Heart left ventricle (tissue), 16 donors: Measurements from ENCODE around the gene B3GAT1. TPM values are rescaled to one million over a fixed set of nuclear protein-coding genes. Genes with fewer than 3 reads are reported as not detected.
A peak's percentile ranks its signal among the peaks of the same experiment; 100 is the strongest.

ENCODE experiments used
- ATAC-seq, 4 donors: fragments of 200-7000 bp; cut with Tn5 transposase; one replicate each; pipeline ENCODE4 v1.9.1; 2020 to 2022; ENCODE audit warnings: moderate library complexity in 4 of 4, mild to moderate bottlenecking in 3 of 4, moderate number of reproducible peaks in 1 of 4
- DNase-seq, 5 donors: peaks; one replicate each; pipeline ENCODE4 v3.0.0-alpha.2; 2020
- H3K27ac ChIP-seq, 12 donors: fragments of 200-600 bp; sonication (generic) in 4 of 12; one replicate each; pipeline versions ENCODE4 v1.5.0 to v1.8.0; 2016 to 2022; ENCODE audit warnings: mild to moderate bottlenecking in 2 of 12
- H3K27me3 ChIP-seq, 9 donors: fragments of 200-600 bp; sonication (generic) in 2 of 9; one replicate each; pipeline versions ENCODE4 v1.5.1 to v1.8.0; 2016 to 2022; ENCODE audit warnings: mild to moderate bottlenecking in 3 of 9
- H3K36me3 ChIP-seq, 9 donors: fragments of 200-600 bp; sonication (generic) in 2 of 9; one replicate each; pipeline versions ENCODE4 v1.5.0 to v1.8.0; 2018 to 2022; ENCODE audit warnings: mild to moderate bottlenecking in 2 of 9
- H3K4me1 ChIP-seq, 12 donors: fragments of 200-600 bp; sonication (generic) in 4 of 12; one replicate each; pipeline versions ENCODE4 v1.5.0 to v1.8.0; 2016 to 2022; ENCODE audit warnings: mild to moderate bottlenecking in 3 of 12
- H3K4me3 ChIP-seq, 12 donors: fragments of 200-600 bp; sonication (generic) in 4 of 12; one replicate each; pipeline versions ENCODE4 v1.5.0 to v1.8.0; 2017 to 2022; ENCODE audit warnings: mild to moderate bottlenecking in 9 of 12, moderate library complexity in 4 of 12
- H3K9me3 ChIP-seq, 12 donors: fragments of 200-600 bp; sonication (generic) in 4 of 12; one replicate each; pipeline versions ENCODE4 v1.5.0 to v1.8.0; 2016 to 2022; ENCODE audit warnings: mild to moderate bottlenecking in 1 of 12
- CTCF ChIP-seq, 12 donors: fragments of 200-600 bp; sonication (generic) in 4 of 12; IDR thresholded peaks; one replicate each; pipeline versions ENCODE4 v1.5.0 to v1.8.0; 2018 to 2022; ENCODE audit warnings: antibody characterized with exemption in 12 of 12, mild to moderate bottlenecking in 5 of 12
- POLR2A ChIP-seq, 2 donors: fragments of 450-650 bp; IDR thresholded peaks; one replicate each; pipeline ENCODE4 v1.6.1; 2017; ENCODE audit warnings: antibody characterized with exemption in 2 of 2, mild to moderate bottlenecking in 2 of 2, moderate library complexity in 2 of 2
- WGBS, 4 donors: extraction: QIAGEN DNeasy Blood & Tissue Kit in 2 of 4; methylation state at CpG; one replicate each; pipeline versions ENCODE4 v1.1.5 to v1.1.7; 2013 to 2018; 5-methylcytosine and 5-hydroxymethylcytosine counted together
- intact Hi-C, 10 donors: fragments of 100-400 bp; cut with DNase I; formaldehyde crosslinking; loops; one replicate each; pipeline versions ENCODE4 v1.11.1 to v1.14.2; 2022
- polyA plus RNA-seq, 2 donors: library from polyadenylated mRNA; stranded (reverse); fragments of 200-250 nt; gene quantifications; one replicate each; pipeline ENCODE4 v1.2.3, GENCODE V29; 2013
- total RNA-seq, 9 donors: library from RNA; depleted of rRNA in 2 of 9; stranded (reverse); fragments of >200 nt in 2 of 9; fragmentation: NEBNext Ultra II Directional in 3 of 9; extraction: Animal tissue kit (Norgen Biotek cat#: 25700) in 3 of 9; gene quantifications; one replicate each; pipeline versions ENCODE4 v1.1.0 to v1.2.4, GENCODE V29; 2016 to 2023
- donor health status: ischemic (EF 13 %, LVEDD 7.1; RV severe dilation, severe dysfunction).
- donor health status: healthy with polysubstance abuse.
- donor health status: DM: no; HTN: yes; CAD: no.
- donor health status: DM: no; HTN: no; CAD: no.
- donor health status: ischemic (EF 25% LVEDD 6.9; RV normal size, moderate dysfunction).
- donor health status: ischemic (EF 25% LVEDD 5.7; RV mildly dilated, moderate dysfunction).
- donor health status: healthy.
- donor health status: DM: yes; HTN: yes; CAD: no.
- donor health status: ischemic (EF 35%, LVEDD 5.7; RV mildly dilated, moderate dysfunction).
- donor health status: nonischemic (EF 11% LVEDD 7.7; RV severe dilation, severe dysfunction).
- donor health status: DM: yes; HTN: yes; CAD: no.
- donor health status: PGD.
- donor health status: ischemic (EF 29% LVEDD 5.4; RV normal size, mild dysfunction).
- donor health status: nonischemic (EF 23%, LVEDD 6.1; RV moderate dilation, normal function).

B3GAT1 gene
- total and polyA plus RNA-seq, 11 donors, result 0.04 to 0.64 (median 0.09) TPM; not detected in 4

DNA sequence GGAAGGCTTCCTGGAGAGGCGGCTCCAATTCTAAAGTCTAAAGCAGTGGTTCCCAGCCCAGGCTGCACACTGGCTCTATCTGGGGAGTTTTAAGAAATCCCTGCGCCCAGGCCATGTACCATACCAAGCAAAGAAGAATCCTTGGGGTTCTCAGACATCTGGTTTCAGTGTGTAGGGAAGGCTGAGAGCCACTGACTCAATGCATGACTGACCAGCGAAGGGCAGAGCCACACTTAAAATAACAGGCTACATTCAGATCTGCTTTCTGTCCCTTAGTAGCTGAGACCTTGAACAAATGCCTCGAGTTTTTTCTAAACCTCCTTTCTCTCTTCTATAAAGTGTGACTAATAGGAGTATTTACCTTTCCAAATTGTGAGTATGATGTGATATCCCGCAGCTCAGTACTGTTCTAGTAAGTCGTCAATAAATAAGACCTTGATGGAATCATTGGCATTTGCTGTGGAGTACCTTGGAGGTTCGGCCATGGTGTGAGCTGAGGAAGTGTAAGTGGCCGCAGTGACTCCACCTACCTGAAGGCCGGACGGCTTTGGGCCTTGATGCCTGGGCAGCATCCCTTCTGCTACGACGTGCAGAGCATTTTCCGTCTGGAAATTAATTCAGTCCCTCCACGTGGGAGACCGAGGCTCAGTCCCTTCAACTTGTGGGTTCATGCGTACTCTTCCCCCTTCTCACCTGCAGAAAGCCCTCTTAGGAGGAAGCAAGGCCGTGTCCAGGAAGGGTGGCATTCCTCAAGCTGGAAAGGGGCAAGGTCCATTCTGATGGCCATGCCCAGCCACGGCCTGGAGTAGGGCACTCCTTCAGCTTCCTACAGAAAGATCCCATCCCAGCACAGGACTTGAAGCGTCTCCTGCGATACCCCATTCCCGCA, 55.1 kb downstream of the B3GAT1 start:
- no peak overlapping the region for H3K27ac ChIP-seq
- no peak overlapping the region for H3K4me3 ChIP-seq
- H3K4me1 ChIP-seq, result peaks cover 0 to 3% (median 0%) of the 10 kb centered on the region in 12 donors
- no peaks in the 10 kb centered on the region for H3K36me3 ChIP-seq
- WGBS, 4 donors, result 87 to 91% (median 88%) methylated on average over 15 to 21 of the region's 21 CpGs
- intact Hi-C loops, result no loop called here
- peaks cover 0 to 10% (median 0%) of the 10 kb centered on the region in 12 donors for H3K9me3 ChIP-seq
- ATAC-seq (no peak), DNase-seq (no peak)
- TF ChIP-seq CTCF (IDR thresholded peaks at IDR 0.05) (no peak), POLR2A (IDR thresholded peaks at IDR 0.05) (no peak)
- peaks cover 0 to 30% (median 3%) of the 10 kb centered on the region in 9 donors for H3K27me3 ChIP-seq

- no peak for TF ChIP-seq POLR2A (IDR thresholded peaks at IDR 0.05)
- TF ChIP-seq CTCF (IDR thresholded peaks at IDR 0.05), result no peak
- WGBS, 4 donors, result 80 to 86% (median 81%) methylated on average over 5 of the region's 5 CpGs
- H3K27me3 ChIP-seq, result peaks cover 0 to 18% (median 2%) of the 10 kb centered on the region in 9 donors
- ATAC-seq, result no peak
- H3K36me3 ChIP-seq, result no peaks in the 10 kb centered on the region
- H3K9me3 ChIP-seq, result peaks cover 0 to 10% (median 0%) of the 10 kb centered on the region in 12 donors
- peak overlapping the region in 1 of 12 donors; percentile 39 for H3K27ac ChIP-seq
- no peak for DNase-seq
- H3K4me3 ChIP-seq, result no peak overlapping the region
- intact Hi-C loops, result no loop called here
- H3K4me1 ChIP-seq, result peaks cover 0 to 3% (median 0%) of the 10 kb centered on the region in 12 donors
These were observed 56.4 kb downstream of the B3GAT1 start for GRCh38 chr11:134355656-134356055.

- Histone ChIP-seq H3K4me1 (no peaks in the 10 kb centered on the region), H3K9me3 (peaks cover 0 to 10% (median 0%) of the 10 kb centered on the region in 12 donors), H3K27ac (peak overlapping the region in 1 of 12 donors; percentile 39), H3K27me3 (peaks cover 0 to 17% (median 2%) of the 10 kb centered on the region in 9 donors), H3K36me3 (no peaks in the 10 kb centered on the region), H3K4me3 (no peak overlapping the region)
- 56 to 70% (median 61%) methylated on average over 2 of the region's 2 CpGs for WGBS, 4 donors
- ATAC-seq, result no peak
- DNase-seq, result no peak
- intact Hi-C loops, result no loop called here
- no peak for TF ChIP-seq CTCF (IDR thresholded peaks at IDR 0.05)
These were observed 56.9 kb downstream of the B3GAT1 start for GRCh38 chr11:134355136-134355535.

DNA sequence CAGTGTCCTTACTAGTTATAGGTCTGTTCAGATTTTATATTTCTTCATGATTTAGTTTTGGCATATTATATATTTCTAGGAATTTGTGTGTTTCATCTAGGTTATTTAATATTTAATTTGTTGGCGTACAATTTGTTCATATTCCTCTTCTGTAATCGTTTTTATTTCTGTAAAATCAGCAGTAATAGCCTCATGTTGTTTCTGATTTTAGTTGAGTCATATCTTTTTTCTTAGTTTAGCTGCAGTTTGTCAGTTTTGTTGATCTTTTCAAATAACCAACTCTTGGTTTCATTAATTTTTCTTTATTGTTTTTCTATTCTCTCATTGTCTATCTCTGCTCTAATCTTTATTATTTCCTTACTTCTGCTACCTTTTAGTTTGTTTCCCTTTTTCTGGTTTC, 59.9 kb downstream of the B3GAT1 start:
- no peak for ATAC-seq

More for the DNA sequence above, 59.9 kb downstream of the B3GAT1 start:
- no peaks in the 10 kb centered on the region for H3K36me3 ChIP-seq
- intact Hi-C loops, result no loop called here
- H3K27me3 ChIP-seq, result peaks cover 0 to 7% (median 0%) of the 10 kb centered on the region in 9 donors
- TF ChIP-seq POLR2A (IDR thresholded peaks at IDR 0.05) (no peak), CTCF (IDR thresholded peaks at IDR 0.05) (no peak)
- no peaks in the 10 kb centered on the region for H3K4me1 ChIP-seq
- WGBS, 4 donors, result 78 to 84% (median 81%) methylated on average over 2 of the region's 2 CpGs
- no peak for DNase-seq
- H3K4me3 ChIP-seq, result no peak overlapping the region
- H3K9me3 ChIP-seq, result peaks cover 0 to 10% (median 0%) of the 10 kb centered on the region in 12 donors
- no peak overlapping the region for H3K27ac ChIP-seq
